GM10266 (cell line): ENCODE results near the gene NUP205.
"Not testable (repeated sequence)": the region's sequence is repeated elsewhere in the genome, so short reads cannot be mapped to it uniquely, and the experiment has no call there.

ENCODE experiments used
- DNase-seq: peaks from one replicate; pipeline ENCODE4 v3.0.0; 2012; ENCODE audit errors: extremely low spot score
- TF ChIP-seq, protein P1 (sequence below): IDR thresholded peaks from 2 replicates; pipeline ENCODE4 v1.5.1; 2012; ENCODE audit warnings: mild to moderate bottlenecking, low read depth; ENCODE audit not compliant: control insufficient read depth, insufficient read depth; ENCODE audit errors: missing control alignments

The NUP205 gene

DNA sequence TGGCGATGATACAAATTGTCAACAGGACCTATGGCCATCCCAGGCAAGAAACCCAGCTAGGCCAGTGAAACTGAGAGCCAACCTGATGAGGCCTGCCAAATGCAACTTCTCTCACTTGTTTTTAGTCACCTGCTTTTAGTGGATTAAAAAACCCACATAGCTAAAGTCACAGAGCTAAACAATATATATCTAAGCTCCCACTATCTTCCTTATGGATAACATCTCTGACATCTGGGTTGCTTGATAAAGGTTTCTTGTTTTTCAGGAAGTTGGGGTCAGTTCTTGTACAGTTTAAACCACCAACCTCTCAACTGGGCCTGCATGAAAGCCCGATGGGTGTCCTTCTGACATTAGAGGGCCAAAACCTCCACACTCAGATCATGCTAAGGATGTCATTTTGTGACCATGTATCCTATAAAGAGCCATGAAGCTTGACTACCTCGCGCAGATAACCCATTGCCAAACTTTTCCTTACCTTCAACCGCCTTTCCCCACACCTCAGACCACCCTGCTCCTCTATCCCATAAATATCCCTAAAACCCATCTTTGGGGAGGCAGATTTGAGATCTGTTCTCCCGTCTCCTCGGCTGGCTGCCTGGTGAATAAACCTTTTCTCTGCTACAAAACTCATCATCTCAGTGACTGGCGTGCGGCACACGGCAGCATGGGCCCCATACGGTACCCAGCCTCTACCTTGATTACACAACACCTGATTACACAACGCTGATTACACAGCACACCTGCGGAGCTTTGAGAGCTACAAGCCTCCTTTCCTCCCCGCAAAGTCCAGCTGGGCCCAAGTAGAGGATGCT, 103.8 kb downstream of the NUP205 start:
- TF ChIP-seq, protein P1, sequence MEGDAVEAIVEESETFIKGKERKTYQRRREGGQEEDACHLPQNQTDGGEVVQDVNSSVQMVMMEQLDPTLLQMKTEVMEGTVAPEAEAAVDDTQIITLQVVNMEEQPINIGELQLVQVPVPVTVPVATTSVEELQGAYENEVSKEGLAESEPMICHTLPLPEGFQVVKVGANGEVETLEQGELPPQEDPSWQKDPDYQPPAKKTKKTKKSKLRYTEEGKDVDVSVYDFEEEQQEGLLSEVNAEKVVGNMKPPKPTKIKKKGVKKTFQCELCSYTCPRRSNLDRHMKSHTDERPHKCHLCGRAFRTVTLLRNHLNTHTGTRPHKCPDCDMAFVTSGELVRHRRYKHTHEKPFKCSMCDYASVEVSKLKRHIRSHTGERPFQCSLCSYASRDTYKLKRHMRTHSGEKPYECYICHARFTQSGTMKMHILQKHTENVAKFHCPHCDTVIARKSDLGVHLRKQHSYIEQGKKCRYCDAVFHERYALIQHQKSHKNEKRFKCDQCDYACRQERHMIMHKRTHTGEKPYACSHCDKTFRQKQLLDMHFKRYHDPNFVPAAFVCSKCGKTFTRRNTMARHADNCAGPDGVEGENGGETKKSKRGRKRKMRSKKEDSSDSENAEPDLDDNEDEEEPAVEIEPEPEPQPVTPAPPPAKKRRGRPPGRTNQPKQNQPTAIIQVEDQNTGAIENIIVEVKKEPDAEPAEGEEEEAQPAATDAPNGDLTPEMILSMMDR = no peak
- DNase-seq = no peak

- DNase-seq = peak; percentile 12
- TF ChIP-seq, protein P1 = no peak
Measured at GRCh38 chr7:135662123-135662372, 104.3 kb downstream of the NUP205 start.

DNA sequence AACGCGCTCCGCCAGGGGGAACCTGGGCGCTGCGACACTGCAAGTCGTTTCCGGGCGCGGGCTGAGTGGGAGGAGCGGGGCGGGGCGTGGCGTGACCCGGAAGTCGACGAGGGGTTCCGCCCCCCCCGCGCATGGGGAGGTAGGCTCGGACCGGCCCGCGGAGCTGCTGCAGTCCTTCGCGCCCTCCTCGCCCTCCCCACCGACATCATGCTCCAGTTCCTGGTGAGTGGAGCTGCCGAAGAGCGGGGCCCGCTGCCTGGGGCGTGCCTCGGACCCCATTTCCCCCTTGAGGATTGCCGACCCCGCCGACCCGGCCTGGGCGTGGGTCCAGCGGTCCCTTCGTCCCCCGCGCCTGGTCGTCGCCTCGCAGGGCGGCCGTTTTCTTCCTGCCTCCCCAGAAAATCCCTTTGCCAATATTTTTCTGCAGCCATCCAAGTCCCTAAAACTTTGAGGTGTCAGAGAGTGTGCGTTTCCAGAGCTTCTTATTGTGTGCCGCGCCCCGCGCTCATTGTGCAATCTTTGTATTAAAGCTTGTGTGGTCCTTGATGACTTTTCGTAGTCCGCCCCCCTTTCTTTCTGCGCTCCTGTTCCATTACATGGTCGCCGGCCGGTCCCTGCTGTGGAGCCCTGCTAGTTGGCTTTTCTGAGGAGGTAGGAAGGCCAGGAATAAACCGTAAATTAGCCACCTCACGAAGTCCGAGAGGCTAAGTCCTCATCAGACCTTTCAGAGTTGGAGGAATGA, 104.8 kb downstream of the NUP205 start, which contains the start of gene STMP1:
TSS of gene STMP1 (plus strand) at position 142 of the 742 bp plus-strand sequence.
- TF ChIP-seq, protein P1 = peak; percentile 75
- DNase-seq = peak; percentile 93

- no peak for DNase-seq
- TF ChIP-seq, protein P1 = no peak
Measured at GRCh38 chr7:135664046-135664589, 106.4 kb downstream of the NUP205 start.

DNA sequence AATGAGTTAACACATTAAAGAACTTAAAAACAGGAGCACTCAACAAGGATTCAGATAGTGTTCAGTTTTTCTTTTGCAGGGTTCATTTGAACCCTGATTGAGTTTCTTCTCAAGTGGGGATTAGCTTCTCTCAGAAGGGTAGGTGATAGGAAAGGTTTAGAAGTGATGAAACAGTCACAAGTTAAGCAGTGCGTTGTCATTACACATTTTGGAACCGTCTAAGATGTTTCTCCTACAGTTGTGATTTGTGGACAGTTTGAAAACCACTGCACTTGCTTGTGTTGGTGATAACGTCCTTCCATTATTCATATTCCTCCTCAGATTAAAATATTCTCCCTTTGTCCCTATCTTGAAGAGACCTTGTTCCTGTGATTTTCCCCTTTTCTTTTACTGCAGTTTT, 107.3 kb downstream of the NUP205 start:
- TF ChIP-seq, protein P1 = no peak
- DNase-seq = no peak

GRCh38 chr7:135666156-135666555, 108.4 kb downstream of the NUP205 start:
- TF ChIP-seq, protein P1 = no peak
- no peak for DNase-seq

DNA sequence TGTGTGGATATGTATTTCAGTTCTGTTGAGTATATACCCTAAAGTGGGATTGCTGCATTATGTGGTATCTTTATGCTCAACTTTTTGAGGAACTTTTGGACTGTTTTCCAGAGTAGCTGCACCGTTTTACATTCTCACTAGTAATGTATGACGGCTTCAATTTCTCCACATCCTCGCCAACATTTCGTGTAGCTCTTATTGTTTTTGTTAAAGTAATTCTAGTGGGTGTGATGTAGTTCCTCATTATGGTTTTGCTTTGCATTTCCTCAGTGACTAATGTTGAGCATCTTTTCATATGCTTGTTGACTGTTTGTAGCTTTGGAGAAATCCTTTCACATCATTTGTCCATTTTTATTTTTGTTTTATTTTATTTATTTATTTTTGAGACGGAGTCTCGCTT, 109.1 kb downstream of the NUP205 start:
- TF ChIP-seq, protein P1 = no peak
- no peak for DNase-seq

DNA sequence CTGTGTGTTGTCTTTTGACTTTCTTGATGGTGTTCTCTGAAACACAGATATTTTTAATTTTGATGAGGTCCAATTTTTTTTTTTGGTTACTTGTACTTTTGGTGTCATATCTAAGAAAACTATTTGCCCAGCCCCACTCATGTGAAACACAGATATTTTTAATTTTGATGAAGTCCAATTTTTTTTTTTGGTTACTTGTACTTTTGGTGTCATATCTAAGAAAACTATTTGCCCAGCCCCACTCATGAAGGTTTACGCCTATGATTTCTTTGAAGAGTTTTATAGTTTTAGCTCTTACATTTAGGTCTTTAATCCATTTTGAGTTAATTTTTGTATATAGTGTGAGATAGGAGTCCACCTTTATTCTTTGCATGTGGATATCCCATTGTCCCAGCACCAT, 109.9 kb downstream of the NUP205 start:
- DNase-seq = not testable (repeated sequence)

- not testable (repeated sequence) for DNase-seq
Measured at GRCh38 chr7:135668852-135669395, 111.2 kb downstream of the NUP205 start.
